K562 (cell line): Measurements from ENCODE around the gene DYRK1B. TPM values are rescaled to one million over a fixed set of nuclear protein-coding genes. Genes with fewer than 3 reads are reported as not detected.
A peak's percentile ranks its signal among the peaks of the same experiment; 100 is the strongest.

Experiments
- AFF1 ChIP-seq, 2 experiments: fragments of 450-650 bp; IDR thresholded peaks; 2 replicates each; pipeline ENCODE4 v1.6.1; 2018; ENCODE audit warnings: mild to moderate bottlenecking in 2 of 2, low read depth in 1 of 2; ENCODE audit not compliant: partially characterized antibody in 2 of 2
- GTF2A2 ChIP-seq: IDR thresholded peaks from 2 replicates; pipeline ENCODE4 v1.6.1; 2016; ENCODE audit warnings: mild to moderate bottlenecking, missing genetic modification characterization, missing compliant biosample characterization
- NUFIP1 ChIP-seq: fragments of 450-650 bp; IDR thresholded peaks from 2 replicates; pipeline ENCODE4 v1.6.1; 2018; ENCODE audit not compliant: partially characterized antibody
- ZBTB33 ChIP-seq: sonication (generic); formaldehyde crosslinking; IDR thresholded peaks from 2 replicates; pipeline ENCODE4 v1.8.1; 2023; ENCODE audit warnings: mild to moderate bottlenecking, missing genetic modification reagents
- ZKSCAN1 ChIP-seq: fragments of 150-350 bp; IDR thresholded peaks from 2 replicates; pipeline ENCODE4 v1.6.1; 2016; ENCODE audit warnings: low read depth, low read length
- polyA plus RNA-seq, 8 experiments: library from polyadenylated mRNA; depleted of rRNA in 4 of 8; stranded (reverse) in 5 of 8; unstranded in 3 of 8; fragments of >200 nt; fragmentation: Nextera tagmentation in 2 of 8; fragmentation: Illumina TruSeq in 1 of 8; extraction: Ambion mirVana in 2 of 8; extraction: Trizol in 1 of 8; gene quantifications; 2 replicates each; pipeline versions ENCODE4 v1.2.1 to v1.2.3, GENCODE V29; 2011 to 2014; ENCODE audit warnings: inconsistent platforms in 1 of 8, missing spikeins in 1 of 8
- total RNA-seq, 7 experiments: library from RNA; depleted of rRNA in 6 of 7; stranded (reverse); fragments of >200 nt in 6 of 7; fragmentation: Illumina TruSeq in 2 of 7; extraction: Trizol in 2 of 7; gene quantifications; 2 replicates each; pipeline versions ENCODE4 v1.2.1 to v1.2.3, GENCODE V29; 2011 to 2021; ENCODE audit warnings: low replicate concordance in 1 of 7

The DYRK1B gene
- total and polyA plus RNA-seq, 9 of the 15 experiments (the other 6 are each of a cell fraction or from before 2014, with no cell fraction given), result 0.91 to 5.2 (median 1.5) TPM; not detected in 2

GRCh38 chr19:39824143-39825092, 9.5 kb downstream of the DYRK1B start (continued):
- peak in 1 of 2 experiments; percentile 34 for TF ChIP-seq AFF1 (IDR thresholded peaks at IDR 0.05; ENCODE audit: low read depth in 1 of 2, partially characterized antibody in 2 of 2)
- TF ChIP-seq ZBTB33 (CRISPR knock-in tag), result peak; percentile 38; the same call in 1 of the 2 replicates
- TF ChIP-seq NUFIP1, result no peak
- no peak for TF ChIP-seq ZKSCAN1
- TF ChIP-seq GTF2A2 (tag), result no peak
